Daoy (cell line): ENCODE results near the gene HRCT1. TPM values are rescaled to one million over a fixed set of nuclear protein-coding genes. Genes with fewer than 3 reads are reported as not detected.
A peak's percentile ranks its signal among the peaks of the same experiment; 100 is the strongest.
"Not testable (repeated sequence)": the region's sequence is repeated elsewhere in the genome, so short reads cannot be mapped to it uniquely, and the experiment has no call there.

Source experiments
- DNase-seq: peaks from one replicate; pipeline ENCODE4 v3.0.0-alpha.2; 2015; ENCODE audit warnings: low read depth
- total RNA-seq: library from RNA; depleted of rRNA; stranded (reverse); fragments of >200 nt; shearing (Covaris generic); gene quantifications from 2 replicates; pipeline ENCODE4 v1.2.3, GENCODE V29; 2014

HRCT1 gene
- total RNA-seq, 1 experiment from 2014 or later = 1.8 TPM

GRCh38 chr9:35896570-35896969 lies 9.4 kb upstream of the HRCT1 start:
- no peak for DNase-seq

GRCh38 chr9:35897376-35898099 lies 8.5 kb upstream of the HRCT1 start:
- DNase-seq = not testable (repeated sequence)

DNA sequence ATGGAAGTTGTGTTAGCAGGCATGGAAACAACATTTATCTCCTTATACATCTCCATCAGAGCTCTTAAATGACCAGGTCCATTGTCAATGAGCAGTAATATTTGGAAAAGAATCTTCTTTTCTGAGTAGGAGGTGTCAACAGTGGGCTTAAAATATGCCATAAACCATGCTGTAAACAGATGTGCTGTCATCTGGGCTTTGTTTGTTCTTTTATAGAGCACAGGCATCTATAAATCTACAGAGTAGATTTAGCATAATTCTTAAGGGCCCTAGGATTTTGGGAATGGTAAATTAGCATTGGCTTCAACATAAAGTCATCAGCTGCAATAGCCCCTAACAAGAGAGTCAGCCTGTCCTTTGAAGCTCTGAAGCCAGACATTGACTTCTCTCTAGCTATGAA lies 7.7 kb upstream of the HRCT1 start:
- DNase-seq = no peak

- no peak for DNase-seq
These were observed 7.0 kb upstream of the HRCT1 start for GRCh38 chr9:35899021-35899420.

- DNase-seq = peak; percentile 61
These were observed 3.0 kb upstream of the HRCT1 start for GRCh38 chr9:35903049-35903448.

- DNase-seq = no peak
These were observed 1.7 kb upstream of the HRCT1 start for GRCh38 chr9:35904338-35904737.

DNA sequence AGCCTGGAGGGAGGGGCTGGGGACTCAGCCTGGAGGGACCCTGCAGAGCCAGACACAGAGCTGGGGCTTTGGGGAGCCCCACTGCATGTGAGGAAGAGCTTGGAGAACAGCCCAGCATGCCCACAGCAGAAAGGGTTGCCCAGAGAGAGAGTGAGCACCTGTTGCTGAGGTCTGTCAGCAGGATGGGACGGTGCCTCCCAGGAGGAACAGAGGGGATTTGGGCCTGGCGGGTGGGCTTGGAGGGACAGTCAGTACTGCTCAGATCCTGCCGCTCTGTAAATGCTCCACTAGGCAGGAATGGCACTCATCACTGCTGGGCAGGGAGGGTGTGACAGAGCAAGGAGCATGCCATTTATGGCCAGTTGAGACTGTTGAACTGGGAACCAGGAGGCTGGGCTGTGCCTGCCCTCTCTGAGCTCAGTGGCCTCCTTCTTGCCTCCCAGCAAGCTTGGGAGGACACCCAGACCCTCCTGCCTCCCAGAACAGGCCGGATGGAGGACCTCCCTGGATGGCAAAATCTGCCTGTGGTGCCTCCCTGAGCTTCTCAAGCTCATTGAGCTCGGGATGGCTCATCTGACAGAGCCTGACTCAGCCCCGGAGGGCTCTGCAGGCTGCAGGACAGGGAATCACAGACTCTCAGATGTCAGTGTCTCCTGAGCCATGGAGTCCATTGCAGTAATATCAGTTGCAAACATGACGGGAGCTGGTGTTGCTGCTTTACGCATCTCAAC lies 786 bp upstream of the HRCT1 start:
- peak; percentile 79 for DNase-seq

DNA sequence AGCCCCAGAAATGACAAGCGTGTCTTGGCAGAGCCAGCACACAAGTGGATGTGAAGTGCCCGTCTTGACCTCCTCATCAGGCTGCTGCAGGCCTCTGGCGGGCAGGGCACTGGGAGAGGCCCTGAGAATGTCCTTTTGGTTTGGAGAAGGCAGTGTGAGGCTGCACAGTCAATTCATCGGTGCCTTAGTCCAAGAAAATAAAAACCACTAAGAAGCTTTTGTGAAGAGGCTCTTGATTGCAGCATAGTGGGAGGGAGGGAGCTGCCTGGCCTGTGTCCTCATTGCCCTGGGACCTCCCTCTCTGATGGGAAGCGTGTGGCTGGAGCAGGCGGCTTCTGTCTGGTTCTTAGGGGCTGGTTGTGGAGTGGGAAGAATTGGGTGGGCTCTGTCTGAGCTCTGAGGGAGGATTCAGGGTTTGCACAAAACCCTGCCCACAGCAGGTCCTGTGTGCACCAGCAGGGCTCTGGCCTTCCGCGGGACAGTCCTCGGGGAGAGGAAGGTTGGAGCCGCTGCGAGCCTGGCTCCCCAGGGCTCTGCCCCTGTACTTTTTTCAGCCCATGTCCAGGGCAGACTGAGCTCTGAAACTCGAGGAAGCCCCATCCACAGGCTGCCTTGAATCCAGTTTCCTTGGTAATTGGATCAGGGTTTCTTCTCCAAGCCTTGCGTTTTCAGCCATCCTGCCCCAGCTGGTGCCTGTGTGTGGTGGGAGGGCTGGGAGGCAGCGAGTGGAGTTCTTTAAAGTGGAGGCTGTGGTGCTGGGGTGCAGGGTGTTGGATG lies 1.1 kb downstream of the HRCT1 start:
- DNase-seq = peak; percentile 76

- DNase-seq = peak; percentile 95
These were observed 1.9 kb downstream of the HRCT1 start for GRCh38 chr9:35907711-35908503.

GRCh38 chr9:35908504-35909125 lies 2.6 kb downstream of the HRCT1 start:
- DNase-seq = no peak

DNA sequence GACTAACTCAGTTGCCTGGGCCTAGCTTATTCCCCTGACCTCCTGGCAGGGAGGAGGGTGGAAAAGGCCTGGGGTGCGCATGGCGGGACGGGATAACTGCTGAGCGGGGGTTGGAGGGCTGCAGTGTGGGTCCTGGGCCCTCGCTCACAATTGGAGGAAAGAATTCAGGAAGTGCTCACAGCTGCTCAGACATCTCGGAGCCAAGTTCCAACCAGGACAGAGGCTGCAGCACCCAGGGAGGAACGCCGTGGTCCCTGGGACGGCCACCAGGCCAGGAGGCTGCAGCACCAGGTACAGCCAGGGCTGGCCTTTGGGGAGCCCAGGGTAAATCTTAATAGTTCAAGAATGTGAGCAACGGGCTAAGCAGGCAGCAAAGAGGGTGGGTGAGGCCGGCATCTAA lies 3.3 kb downstream of the HRCT1 start, which contains the start of gene SPAAR:
Gene SPAAR, plus strand, starts transcription at position 217 of the 400 bp plus-strand sequence. CDS start 974 bp downstream, outside the sequence.
- no peak for DNase-seq

DNA sequence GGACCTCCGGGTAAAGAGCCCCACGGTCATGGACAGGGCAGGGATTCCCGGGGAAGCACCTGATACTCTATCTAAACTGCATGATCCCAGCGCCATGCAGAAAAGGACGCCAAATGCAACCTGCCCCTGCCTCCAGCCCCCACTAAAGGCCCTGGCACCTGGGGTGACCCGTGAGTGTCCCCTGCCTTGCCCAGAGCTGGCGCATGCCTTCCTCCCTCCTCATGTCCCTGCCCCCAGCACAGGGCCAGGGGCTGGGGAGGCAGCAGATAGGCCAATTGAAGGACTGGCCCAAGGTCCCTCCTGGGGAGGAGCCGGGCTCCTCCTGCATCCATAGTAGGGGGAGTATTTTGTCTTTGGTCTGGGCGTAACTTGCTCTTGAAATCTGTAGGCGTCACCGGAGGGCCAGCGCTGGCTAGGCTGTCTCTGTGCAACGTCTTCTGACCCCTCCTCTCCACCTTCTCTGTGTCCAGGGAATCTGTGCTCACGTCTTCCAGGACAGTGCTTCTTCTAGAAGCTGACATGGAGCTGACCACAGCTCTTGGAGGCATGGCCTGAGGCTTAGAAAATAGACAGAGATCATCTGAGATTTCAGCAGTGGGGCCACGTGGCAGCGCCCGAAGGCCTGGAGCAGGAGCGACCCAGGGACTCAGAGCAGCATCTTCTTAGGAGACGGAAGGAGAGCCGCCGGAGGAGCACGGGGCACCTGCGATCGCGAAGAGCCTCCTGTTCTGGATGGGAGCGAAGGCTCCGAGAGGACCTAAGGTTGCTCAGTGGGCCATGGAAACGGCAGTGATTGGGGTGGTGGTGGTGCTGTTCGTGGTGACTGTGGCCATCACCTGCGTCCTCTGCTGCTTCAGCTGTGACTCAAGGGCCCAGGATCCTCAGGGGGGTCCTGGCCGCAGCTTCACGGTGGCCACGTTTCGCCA lies 3.9 kb downstream of the HRCT1 start:
- DNase-seq = no peak

GRCh38 chr9:35910613-35911359 lies 4.8 kb downstream of the HRCT1 start:
- peak; percentile 77 for DNase-seq

DNA sequence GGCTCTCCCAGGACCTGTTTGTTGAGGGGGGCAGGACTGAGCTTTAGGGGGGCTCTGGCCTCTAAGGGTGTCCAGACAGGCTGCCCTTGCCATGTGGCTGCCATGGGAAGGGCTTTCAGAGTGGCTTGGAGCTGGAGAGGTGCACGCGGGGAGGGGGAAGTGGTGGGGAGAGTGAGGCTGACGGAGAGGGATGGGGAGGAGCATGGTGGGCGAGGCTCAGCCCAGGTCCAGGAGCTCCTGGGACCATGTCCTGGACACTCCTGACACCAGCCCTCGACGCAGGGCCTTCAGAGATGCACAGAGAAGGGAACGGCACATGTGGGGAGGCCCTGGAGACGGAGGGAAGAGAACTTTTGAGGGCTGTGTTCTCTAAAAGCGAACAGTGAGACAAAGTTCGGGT lies 5.7 kb downstream of the HRCT1 start:
- no peak for DNase-seq

DNA sequence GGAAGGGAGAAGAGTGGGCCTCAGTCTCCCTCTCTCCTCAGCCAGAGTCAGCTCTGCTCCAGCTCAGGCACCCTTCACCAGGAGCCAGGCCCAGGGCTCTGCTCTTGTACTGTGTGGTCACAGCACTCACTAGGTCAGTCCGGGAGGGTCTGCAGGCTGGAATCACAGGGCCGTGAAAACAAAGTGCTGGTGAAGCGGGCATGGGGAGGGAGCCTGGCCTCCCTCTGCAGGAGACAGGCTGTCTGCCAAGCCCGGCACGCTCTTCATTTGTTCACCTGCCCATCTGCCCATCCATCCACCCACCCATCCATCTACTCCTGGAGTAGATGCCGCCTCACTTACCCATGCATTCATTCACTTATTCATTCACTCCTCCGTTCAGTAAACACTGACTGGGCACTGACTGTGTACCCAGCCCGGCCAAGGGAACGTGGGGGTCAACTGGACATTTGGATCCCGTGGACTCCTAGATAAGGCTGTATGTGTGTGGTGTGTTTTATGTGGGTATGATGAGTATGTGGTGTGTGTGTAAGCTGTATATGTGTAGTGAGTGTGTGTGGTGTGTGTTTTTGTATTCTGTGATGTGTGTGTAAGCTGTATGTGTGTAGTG lies 6.9 kb downstream of the HRCT1 start:
- DNase-seq = no peak

DNA sequence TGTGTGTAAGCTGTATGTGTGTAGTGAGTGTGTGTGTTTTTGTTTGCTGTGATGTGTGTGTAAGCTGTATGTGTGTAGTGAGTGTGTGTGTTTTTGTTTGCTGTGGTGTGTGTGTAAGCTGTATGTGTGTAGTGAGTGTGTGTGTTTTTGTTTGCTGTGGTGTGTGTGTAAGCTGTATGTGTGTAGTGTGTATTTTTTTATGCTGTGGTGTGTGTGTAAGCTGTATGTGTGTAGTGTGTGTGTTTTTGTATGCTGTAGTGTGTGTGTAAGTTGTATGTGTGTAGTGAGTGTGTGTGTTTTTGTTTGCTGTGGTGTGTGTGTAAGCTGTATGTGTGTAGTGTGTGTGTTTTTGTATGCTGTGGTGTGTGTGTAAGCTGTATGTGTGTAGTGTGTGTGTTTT lies 7.4 kb downstream of the HRCT1 start:
- not testable (repeated sequence) for DNase-seq

- DNase-seq = peak; percentile 31
These were observed 8.4 kb downstream of the HRCT1 start for GRCh38 chr9:35914301-35914807.

- DNase-seq = no peak
These were observed 9.8 kb downstream of the HRCT1 start for GRCh38 chr9:35915681-35916294.
